K562 (cell line): ENCODE measurements around the gene RARRES2. TPM values are rescaled to one million over a fixed set of nuclear protein-coding genes. Genes with fewer than 3 reads are reported as not detected.

Experiments used
- CCAR2 ChIP-seq: fragments of 200-400 bp; formaldehyde crosslinking; IDR thresholded peaks from 2 replicates; pipeline ENCODE4 v1.6.1; 2017; ENCODE audit warnings: mild to moderate bottlenecking, low read depth, low read length
- FOXJ3 ChIP-seq: sonication (generic); formaldehyde crosslinking; IDR thresholded peaks from 2 replicates; pipeline ENCODE4 v1.4.0; 2020; ENCODE audit warnings: mild to moderate bottlenecking, missing genetic modification reagents
- KAT8 ChIP-seq: fragments of 450-650 bp; IDR thresholded peaks from 2 replicates; pipeline ENCODE4 v1.6.1; 2016; ENCODE audit warnings: low read depth, mild to moderate bottlenecking
- MTA1 ChIP-seq: fragments of 450-650 bp; IDR thresholded peaks from 2 replicates; pipeline ENCODE4 v1.6.1; 2017; ENCODE audit warnings: borderline replicate concordance
- MTA2 ChIP-seq: fragments of 450-650 bp; IDR thresholded peaks from 2 replicates; pipeline ENCODE4 v1.6.1; 2016; ENCODE audit warnings: low read depth
- MYBL2 ChIP-seq, 2 experiments: fragments of 450-650 bp in 1 of 2; sonication (generic) in 1 of 2; formaldehyde crosslinking in 1 of 2; IDR thresholded peaks; 2 replicates each; pipeline versions ENCODE4 v1.6.1 to v1.8.1; 2017 to 2022; ENCODE audit warnings: borderline replicate concordance in 1 of 2, inconsistent platforms in 1 of 2, low read depth in 1 of 2, mild to moderate bottlenecking in 1 of 2, missing genetic modification reagents in 1 of 2, moderate library complexity in 1 of 2
- RFX7 ChIP-seq: fragments of 250-450 bp; sonication (Bioruptor Pico); IDR thresholded peaks from 2 replicates; pipeline ENCODE4 v1.5.1; 2021; ENCODE audit warnings: mild to moderate bottlenecking
- RUNX1 ChIP-seq: sonication (generic); IDR thresholded peaks from 2 replicates; pipeline ENCODE4 v1.6.1; 2016; ENCODE audit warnings: antibody characterized with exemption, low read depth
- TEAD2 ChIP-seq: fragments of 450-650 bp; IDR thresholded peaks from 2 replicates; pipeline ENCODE4 v1.6.1; 2016; ENCODE audit warnings: missing genetic modification characterization, control low read depth, missing compliant biosample characterization
- TFAM ChIP-seq: fragments of 250-450 bp; sonication (Bioruptor Pico); conservative IDR thresholded peaks from 2 replicates; pipeline ENCODE4 v1.5.0; 2021; ENCODE audit warnings: mild to moderate bottlenecking, moderate library complexity
- ZNF347 ChIP-seq: fragments of 450-650 bp; formaldehyde crosslinking; IDR thresholded peaks from 2 replicates; pipeline ENCODE4 v1.4.0; 2020; ENCODE audit warnings: low read depth, mild to moderate bottlenecking, moderate library complexity
- ZNF696 ChIP-seq: fragments of 250-450 bp; sonication (Bioruptor Pico); conservative IDR thresholded peaks from 2 replicates; pipeline ENCODE4 v1.4.0; 2020; ENCODE audit warnings: mild to moderate bottlenecking, moderate library complexity
- polyA plus RNA-seq, 8 experiments: library from polyadenylated mRNA; depleted of rRNA in 4 of 8; stranded (reverse) in 5 of 8; unstranded in 3 of 8; fragments of >200 nt; fragmentation: Nextera tagmentation in 2 of 8; fragmentation: Illumina TruSeq in 1 of 8; extraction: Ambion mirVana in 2 of 8; extraction: Trizol in 1 of 8; gene quantifications; 2 replicates each; pipeline versions ENCODE4 v1.2.1 to v1.2.3, GENCODE V29; 2011 to 2014; ENCODE audit warnings: inconsistent platforms in 1 of 8, missing spikeins in 1 of 8
- total RNA-seq, 7 experiments: library from RNA; depleted of rRNA in 6 of 7; stranded (reverse); fragments of >200 nt in 6 of 7; fragmentation: Illumina TruSeq in 2 of 7; extraction: Trizol in 2 of 7; gene quantifications; 2 replicates each; pipeline versions ENCODE4 v1.2.1 to v1.2.3, GENCODE V29; 2011 to 2021; ENCODE audit warnings: low replicate concordance in 1 of 7
- TF ChIP-seq, protein P1 (sequence below): sonication (generic); formaldehyde crosslinking; IDR thresholded peaks from 2 replicates; pipeline ENCODE4 v1.8.1; 2023; ENCODE audit warnings: mild to moderate bottlenecking, missing genetic modification reagents, moderate library complexity
- TF ChIP-seq, protein P2 (sequence below): fragments of 450-650 bp; formaldehyde crosslinking; IDR thresholded peaks from 2 replicates; pipeline ENCODE4 v1.4.0; 2020; ENCODE audit warnings: mild to moderate bottlenecking, moderate library complexity
- TF ChIP-seq, protein P3 (sequence below): IDR thresholded peaks from 2 replicates; pipeline ENCODE4 v1.6.1; 2011; ENCODE audit not compliant: insufficient read length; ENCODE audit errors: extremely low read depth
- TF ChIP-seq, protein P4 (sequence below): sonication (generic); formaldehyde crosslinking; IDR thresholded peaks from 2 replicates; pipeline ENCODE4 v1.5.0; 2020; ENCODE audit warnings: missing genetic modification reagents
- TF ChIP-seq, protein P5 (sequence below): sonication (generic); formaldehyde crosslinking; IDR thresholded peaks from 2 replicates; pipeline ENCODE4 v1.8.0; 2023; ENCODE audit warnings: mild to moderate bottlenecking, missing genetic modification reagents

RARRES2 gene
- total and polyA plus RNA-seq, 9 of the 15 experiments (the other 6 are each of a cell fraction or from before 2014, with no cell fraction given) = 0.11 to 1.7 (median 0.23) TPM; not detected in 6

DNA sequence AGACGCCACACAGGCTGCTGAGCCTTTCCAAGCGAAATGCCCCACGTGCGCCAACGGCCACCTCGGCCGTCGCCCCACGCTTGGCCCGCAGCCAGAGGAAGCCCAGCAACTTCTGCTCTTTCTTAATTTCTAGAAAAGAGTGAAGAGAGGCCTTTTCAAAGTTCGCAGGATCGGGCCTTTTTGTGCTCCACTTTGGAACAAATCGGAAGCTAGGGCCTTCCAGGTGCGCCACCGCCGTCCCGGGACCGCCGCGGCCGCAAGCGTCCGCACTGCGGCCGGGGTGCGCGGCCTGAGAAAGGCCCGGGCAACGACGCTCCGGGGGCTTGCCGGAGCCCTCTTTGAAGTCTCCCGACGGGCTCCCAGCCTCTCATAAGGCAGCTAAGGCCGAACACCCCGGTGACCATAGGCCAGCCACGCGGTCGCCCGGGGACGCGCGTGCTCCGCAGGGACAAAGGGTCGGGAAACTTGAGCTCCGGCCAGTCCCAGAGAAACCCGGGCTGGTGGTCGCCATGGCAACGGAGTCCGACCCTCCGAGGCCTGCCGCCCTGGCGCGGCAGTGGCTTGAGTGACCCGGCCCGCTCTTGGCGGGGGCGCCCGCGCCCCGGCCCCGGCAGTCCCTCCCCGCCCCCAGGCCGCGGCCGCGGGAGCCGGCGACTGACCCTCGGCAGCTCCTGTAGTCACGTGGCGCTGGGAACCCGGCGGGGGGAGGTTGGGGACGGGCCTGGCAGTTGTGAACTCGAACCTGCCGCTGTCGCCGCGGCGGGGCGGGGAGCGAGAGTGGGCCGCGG lies 26.9 kb upstream of the RARRES2 start, which contains the start of gene REPIN1 (continued):
- TF ChIP-seq, protein P1, sequence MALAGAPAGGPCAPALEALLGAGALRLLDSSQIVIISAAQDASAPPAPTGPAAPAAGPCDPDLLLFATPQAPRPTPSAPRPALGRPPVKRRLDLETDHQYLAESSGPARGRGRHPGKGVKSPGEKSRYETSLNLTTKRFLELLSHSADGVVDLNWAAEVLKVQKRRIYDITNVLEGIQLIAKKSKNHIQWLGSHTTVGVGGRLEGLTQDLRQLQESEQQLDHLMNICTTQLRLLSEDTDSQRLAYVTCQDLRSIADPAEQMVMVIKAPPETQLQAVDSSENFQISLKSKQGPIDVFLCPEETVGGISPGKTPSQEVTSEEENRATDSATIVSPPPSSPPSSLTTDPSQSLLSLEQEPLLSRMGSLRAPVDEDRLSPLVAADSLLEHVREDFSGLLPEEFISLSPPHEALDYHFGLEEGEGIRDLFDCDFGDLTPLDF (CRISPR knock-in tag) = peak; percentile 72; the same call in 1 of the 2 replicates
- TF ChIP-seq MTA2 (no peak; the same call in 1 of the 2 replicates), RFX7 (CRISPR knock-in tag) (0 out of 2 replicates have a peak, but pooled peaks have one; percentile 68), MTA1 (0 out of 2 replicates have a peak, but pooled peaks have one; percentile 67), TFAM (CRISPR knock-in tag) (no peak), ZNF696 (CRISPR knock-in tag) (no peak), ZNF347 (CRISPR knock-in tag) (no peak; the same call in 1 of the 2 replicates), RUNX1 (no peak), KAT8 (no peak), FOXJ3 (CRISPR knock-in tag) (no peak), MYBL2 (IDR thresholded peaks at IDR 0.05; ENCODE audit: low read depth) (peak; percentile 64; the same call in 1 of the 2 replicates), MYBL2 (CRISPR knock-in tag; IDR thresholded peaks at IDR 0.05; ENCODE audit: borderline replicate concordance) (no peak), CCAR2 (no peak), TEAD2 (tag) (no peak)
- TF ChIP-seq, protein P2, sequence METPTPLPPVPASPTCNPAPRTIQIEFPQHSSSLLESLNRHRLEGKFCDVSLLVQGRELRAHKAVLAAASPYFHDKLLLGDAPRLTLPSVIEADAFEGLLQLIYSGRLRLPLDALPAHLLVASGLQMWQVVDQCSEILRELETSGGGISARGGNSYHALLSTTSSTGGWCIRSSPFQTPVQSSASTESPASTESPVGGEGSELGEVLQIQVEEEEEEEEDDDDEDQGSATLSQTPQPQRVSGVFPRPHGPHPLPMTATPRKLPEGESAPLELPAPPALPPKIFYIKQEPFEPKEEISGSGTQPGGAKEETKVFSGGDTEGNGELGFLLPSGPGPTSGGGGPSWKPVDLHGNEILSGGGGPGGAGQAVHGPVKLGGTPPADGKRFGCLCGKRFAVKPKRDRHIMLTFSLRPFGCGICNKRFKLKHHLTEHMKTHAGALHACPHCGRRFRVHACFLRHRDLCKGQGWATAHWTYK (CRISPR knock-in tag) = peak; percentile 93; the same call in 1 of the 2 replicates
- TF ChIP-seq, protein P3, sequence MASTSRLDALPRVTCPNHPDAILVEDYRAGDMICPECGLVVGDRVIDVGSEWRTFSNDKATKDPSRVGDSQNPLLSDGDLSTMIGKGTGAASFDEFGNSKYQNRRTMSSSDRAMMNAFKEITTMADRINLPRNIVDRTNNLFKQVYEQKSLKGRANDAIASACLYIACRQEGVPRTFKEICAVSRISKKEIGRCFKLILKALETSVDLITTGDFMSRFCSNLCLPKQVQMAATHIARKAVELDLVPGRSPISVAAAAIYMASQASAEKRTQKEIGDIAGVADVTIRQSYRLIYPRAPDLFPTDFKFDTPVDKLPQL = no peak
- TF ChIP-seq, protein P4, sequence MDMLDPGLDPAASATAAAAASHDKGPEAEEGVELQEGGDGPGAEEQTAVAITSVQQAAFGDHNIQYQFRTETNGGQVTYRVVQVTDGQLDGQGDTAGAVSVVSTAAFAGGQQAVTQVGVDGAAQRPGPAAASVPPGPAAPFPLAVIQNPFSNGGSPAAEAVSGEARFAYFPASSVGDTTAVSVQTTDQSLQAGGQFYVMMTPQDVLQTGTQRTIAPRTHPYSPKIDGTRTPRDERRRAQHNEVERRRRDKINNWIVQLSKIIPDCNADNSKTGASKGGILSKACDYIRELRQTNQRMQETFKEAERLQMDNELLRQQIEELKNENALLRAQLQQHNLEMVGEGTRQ (CRISPR knock-in tag) = peak; percentile 96
- TF ChIP-seq, protein P5, sequence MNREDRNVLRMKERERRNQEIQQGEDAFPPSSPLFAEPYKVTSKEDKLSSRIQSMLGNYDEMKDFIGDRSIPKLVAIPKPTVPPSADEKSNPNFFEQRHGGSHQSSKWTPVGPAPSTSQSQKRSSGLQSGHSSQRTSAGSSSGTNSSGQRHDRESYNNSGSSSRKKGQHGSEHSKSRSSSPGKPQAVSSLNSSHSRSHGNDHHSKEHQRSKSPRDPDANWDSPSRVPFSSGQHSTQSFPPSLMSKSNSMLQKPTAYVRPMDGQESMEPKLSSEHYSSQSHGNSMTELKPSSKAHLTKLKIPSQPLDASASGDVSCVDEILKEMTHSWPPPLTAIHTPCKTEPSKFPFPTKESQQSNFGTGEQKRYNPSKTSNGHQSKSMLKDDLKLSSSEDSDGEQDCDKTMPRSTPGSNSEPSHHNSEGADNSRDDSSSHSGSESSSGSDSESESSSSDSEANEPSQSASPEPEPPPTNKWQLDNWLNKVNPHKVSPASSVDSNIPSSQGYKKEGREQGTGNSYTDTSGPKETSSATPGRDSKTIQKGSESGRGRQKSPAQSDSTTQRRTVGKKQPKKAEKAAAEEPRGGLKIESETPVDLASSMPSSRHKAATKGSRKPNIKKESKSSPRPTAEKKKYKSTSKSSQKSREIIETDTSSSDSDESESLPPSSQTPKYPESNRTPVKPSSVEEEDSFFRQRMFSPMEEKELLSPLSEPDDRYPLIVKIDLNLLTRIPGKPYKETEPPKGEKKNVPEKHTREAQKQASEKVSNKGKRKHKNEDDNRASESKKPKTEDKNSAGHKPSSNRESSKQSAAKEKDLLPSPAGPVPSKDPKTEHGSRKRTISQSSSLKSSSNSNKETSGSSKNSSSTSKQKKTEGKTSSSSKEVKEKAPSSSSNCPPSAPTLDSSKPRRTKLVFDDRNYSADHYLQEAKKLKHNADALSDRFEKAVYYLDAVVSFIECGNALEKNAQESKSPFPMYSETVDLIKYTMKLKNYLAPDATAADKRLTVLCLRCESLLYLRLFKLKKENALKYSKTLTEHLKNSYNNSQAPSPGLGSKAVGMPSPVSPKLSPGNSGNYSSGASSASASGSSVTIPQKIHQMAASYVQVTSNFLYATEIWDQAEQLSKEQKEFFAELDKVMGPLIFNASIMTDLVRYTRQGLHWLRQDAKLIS (CRISPR knock-in tag) = peak; percentile 45
